ENCODE results near the gene TBK1. TPM values are rescaled to one million over a fixed set of nuclear protein-coding genes. Genes with fewer than 3 reads are reported as not detected.
"Not testable (repeated sequence)": the region's sequence is repeated elsewhere in the genome, so short reads cannot be mapped to it uniquely, and the experiment has no call there.

TBK1 gene
- total RNA-seq, 2 experiments from 2014 or later = 25.4 to 26.0 TPM

DNA sequence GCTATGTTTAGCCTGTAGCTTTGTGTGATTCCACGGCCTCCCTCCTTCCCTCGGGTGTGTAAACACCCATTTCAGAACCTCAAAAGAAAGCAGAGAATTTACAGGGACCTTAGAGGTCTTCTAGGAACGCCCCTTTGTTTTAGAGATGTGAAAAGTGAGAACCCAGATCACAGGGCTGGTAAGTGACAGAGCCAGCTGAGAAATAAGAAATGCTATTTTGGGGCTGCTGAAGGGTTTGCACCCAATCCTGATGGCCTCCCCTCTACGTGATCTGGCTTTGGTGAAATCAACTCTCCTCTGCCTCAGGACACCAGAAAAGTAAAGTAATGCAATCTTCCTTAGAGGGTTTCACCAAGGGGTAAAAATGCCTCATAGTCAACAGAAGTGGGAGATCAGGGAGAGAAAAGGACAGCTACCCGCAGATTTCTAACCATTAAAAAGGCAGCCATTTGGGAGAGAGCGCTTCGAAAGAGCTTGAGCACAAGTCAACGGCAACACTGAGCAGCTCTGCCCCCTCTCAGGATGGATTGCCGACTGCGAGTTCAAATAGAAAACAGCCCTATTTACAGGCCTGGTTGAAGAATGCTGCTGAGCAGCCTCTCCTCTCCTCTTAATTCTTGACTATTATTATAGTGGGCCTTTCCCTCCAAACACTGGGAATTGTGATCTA, 79.9 kb downstream of the TBK1 start:
- POLR2A ChIA-PET = no interaction called here
- CTCF ChIA-PET = interaction anchor here (0.6 kb wide), 1 partner anchor 199 kb away, joined by 3 read pairs; no protein-coding TSS in a partner anchor

DNA sequence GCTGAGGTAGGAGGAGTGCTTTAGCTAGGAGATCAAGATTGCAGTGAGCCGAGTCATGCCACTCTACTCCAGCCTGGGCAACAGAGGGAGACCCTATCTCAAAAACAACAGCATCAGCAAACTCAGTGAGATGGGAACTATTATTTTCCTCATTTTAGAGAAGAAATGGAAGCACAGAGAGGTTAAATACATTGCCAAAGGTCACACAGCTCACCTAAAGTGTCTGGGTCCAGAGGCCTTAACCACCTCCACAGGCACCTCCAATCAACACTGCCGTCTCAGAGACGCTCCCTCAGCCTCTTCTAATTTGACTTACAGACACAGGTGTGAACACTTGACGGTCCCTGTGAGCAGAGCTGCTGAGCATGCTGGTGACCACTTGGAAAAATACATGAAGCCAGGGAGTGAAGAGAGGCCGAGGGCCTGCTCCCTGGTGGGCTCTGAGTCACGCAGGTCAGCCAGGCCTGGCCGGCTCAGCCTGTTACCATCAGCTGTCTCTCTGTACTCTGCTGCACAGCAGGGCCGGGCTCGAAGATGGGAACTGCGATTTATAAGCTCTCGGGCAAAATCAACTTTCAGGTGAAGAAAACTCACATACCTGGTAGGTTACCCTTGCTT, 80.9 kb downstream of the TBK1 start:
- CTCF ChIA-PET = interaction anchor here (1.6 kb wide), 1 partner anchor 16 kb away, joined by 4 read pairs; no protein-coding TSS in a partner anchor
- POLR2A ChIA-PET = no interaction called here

DNA sequence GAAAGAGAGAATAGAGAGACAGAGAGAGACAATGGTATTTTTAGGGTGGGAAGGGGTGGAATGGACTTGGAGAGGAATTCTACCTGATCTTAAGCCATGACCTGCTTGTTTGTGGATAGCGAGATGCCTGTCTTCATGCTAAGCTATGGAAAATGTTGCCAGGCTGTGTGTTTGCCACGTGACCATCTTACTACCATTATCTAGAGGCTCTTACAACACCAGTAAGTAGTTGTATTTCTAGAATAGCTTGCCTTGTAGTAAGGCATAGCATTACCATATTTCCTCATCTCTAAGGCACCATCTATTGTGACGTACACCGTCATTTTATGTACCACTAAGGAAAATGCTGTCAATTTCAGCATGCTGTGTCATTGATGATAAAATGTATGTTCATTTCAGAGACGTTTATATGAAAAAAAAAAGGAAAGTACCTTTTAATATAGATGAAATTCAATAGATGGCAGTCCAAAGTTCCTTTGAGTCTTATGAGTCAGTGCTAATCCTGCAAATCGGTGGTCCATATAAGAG, 82.8 kb downstream of the TBK1 start:
- POLR2A ChIA-PET = interaction anchor here (0.6 kb wide), 1 partner anchor 1839 kb away, joined by 4 read pairs; no protein-coding TSS in a partner anchor
- CTCF ChIA-PET = interaction anchor here (0.7 to 1.6 kb wide), 2 partner anchors 10 to 15 kb away, joined by 3 to 4 read pairs; no protein-coding TSS in a partner anchor

DNA sequence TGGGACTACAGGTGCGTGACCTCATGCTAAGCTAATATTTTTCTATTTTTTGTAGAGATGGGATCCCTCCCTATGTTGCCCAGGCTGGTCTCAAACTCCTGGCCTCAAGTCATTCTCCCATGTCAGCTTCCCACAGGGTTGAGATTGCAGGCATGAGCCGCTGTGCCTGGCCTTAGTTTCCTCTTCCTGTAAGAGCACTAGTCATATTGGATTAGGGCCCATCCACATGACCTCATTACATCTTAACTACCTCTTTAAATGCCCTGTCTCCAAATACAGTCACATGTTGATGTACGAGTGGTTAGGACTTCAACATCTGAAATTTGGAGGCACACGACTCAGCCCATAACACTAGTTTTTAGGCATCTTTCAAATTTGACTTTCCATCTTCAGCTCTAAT, 86.2 kb downstream of the TBK1 start:
- CTCF ChIA-PET = no interaction called here
- POLR2A ChIA-PET = no interaction called here

DNA sequence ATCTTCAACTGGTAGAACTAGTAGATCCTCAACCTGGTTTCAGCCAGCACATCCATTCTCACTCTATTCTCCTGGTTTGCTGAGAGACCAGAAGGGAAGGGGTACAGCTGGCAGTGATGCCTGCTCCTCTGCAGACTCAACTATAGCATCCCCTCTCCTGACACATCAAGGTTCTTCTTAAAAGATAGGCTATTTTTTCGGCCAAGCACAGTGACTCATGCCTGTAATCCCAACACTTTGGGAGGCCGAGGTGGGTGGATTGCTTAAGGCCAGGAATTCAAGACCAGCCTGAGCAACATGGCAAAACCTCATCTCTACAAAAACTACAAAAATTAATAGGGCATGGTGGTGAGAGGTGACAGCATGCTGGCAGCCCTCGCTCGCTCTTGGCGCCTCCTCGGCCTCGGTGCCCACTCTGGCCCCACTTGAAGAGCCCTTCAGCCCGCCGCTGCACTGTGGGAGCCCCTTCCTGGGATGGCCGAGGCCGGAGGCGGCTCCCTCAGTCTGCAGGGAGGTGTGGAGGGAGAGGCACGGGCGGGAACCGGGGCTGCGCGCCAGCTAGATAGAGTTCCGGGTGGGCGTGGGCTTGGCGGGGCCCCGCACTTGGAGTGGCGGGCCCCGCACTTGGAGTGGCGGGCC, 90.6 kb downstream of the TBK1 start:
- POLR2A ChIA-PET, CTCF ChIA-PET: not testable (repeated sequence)

DNA sequence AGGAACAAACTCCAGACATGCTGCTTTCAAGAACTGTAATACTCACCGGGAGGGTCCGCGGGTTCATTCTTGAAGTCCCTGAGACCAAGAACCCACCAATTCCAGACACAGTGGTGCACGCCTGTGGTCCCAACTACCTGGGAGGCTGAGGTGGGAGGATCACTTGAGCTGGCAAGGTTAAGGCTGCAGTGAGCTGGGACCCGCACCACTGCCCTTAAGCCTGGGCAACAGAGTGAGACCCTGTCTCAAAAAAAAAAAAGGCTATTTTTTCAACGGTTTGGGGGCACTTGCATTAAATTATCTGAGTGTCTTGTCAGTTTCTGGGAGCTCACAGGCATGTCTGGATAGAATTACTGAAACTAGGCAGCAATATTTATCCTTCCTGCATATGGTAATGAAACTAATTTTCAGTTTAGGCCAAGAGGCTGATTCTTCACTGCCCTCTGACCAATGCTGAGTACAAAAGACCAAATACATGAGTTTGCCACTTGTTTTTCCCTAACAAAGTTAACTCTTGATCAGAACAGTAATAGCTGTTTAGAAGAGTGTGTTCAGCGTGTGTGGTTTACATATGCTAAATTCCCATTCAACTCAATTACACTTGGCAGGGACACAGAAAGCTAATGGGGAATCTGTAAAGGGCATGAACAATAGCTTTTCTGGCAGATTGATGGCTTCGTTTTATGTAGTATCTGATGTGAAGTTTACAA, 92.6 kb downstream of the TBK1 start:
- CTCF ChIA-PET = interaction anchor here (1.3 to 1.7 kb wide), 2 partner anchors 10 to 153 kb away, joined by 3 to 5 read pairs; no protein-coding TSS in a partner anchor
- POLR2A ChIA-PET = no interaction called here

DNA sequence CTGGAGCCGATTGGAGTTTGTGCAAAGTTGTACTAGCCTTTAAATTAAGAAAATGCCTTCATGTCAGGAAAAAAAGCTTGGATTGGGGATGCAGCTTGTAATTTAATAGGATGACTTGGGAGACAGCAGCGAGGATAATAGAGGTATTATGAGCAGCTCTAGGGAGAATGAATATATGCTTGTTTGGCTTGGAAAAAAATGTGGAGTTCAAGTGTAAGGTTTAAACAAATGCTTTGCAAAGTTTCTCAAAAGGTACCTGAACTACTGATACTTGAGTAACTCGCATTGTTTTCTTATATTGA, 93.1 kb downstream of the TBK1 start:
- ChIA-PET POLR2A (no interaction called here), CTCF (interaction anchor here (1.3 to 1.7 kb wide), 2 partner anchors 11 to 153 kb away, joined by 3 to 5 read pairs; no protein-coding TSS in a partner anchor)

DNA sequence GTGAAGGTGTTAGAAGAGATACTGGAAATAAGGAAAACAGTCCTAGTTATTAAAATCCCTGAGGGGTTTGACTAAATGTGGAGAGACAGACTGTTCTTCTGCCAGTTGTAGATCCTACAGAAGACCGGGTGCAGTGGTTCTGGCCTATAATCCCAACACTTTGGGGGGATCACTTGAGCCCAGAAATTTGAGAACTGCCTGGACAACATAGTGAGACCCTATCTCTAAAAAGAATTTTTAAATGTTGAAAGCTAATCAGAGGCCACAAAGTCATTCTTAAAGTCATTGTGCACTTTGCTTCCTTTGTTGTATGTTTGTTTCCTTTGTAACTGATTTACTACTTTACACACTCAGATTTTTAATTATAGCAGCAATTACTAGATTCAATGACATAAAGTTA, 97.2 kb downstream of the TBK1 start:
- POLR2A ChIA-PET = interaction anchor here (0.5 kb wide), 1 partner anchor 73 kb away, joined by 4 read pairs; no protein-coding TSS in a partner anchor
- CTCF ChIA-PET = interaction anchor here (0.7 to 3.4 kb wide), 24 partner anchors 15 to 210 kb away, joined by 3 to 22 read pairs (median 4); partner anchors contain the start of gene GNS

DNA sequence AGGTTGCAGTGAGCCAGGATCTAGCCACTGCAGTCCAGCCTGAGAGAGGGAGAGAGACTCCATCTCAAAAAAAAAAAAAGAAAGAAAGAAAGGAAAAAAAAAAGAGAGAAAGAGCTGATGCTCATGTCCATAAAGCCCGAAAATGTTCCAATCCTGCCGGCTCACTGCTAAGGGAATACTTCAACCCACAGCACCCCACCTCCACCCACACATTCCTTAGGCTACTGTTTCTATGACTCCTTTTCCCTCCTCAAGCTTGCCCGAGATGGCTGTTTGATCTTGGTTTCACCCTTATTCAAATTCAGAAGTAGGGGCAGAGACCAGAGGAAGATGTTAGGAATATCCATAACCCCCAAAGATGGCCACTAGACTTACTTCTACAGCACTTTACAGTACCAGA, 98.8 kb downstream of the TBK1 start:
- POLR2A ChIA-PET = no interaction called here

DNA sequence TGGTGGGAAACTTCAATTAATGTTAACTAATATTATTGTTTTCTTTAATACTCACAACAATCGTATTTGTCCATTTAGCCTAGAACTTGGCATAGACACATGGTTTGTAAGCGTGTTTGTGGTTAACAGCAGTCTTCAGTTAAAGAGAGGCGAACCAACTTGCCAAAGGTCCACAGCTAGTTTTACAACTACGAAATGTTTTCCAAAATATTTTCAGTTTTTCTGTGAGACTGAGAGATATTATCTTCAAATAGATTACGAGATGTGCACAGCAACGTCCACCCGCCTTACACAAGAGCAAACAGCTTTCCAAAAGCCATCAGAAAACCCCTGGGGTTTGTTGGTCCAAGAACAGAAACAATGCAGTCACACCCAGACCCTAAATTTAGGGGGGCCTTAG, 99.8 kb downstream of the TBK1 start:
- ChIA-PET CTCF (interaction anchor here (1.2 kb wide), 1 partner anchor 146 kb away, joined by 4 read pairs; no protein-coding TSS in a partner anchor), POLR2A (no interaction called here)

More for the DNA sequence above, 98.8 kb downstream of the TBK1 start:
- CTCF ChIA-PET = interaction anchor here (1.7 to 3.4 kb wide), 2 partner anchors 146 to 147 kb away, joined by 8 to 22 read pairs; no protein-coding TSS in a partner anchor

Other genes with a start within 250 kb of the TBK1 start
- gene KICS2, start 229.8 kb upstream of the TBK1 start, total RNA-seq = 10 to 100 TPM; 12.1 to 13.4 TPM
- not detected for gene C12orf56, start 61.4 kb upstream of the TBK1 start, total RNA-seq
- 100 to 1,000 TPM; 163 to 174 TPM for gene XPOT, start 47.7 kb upstream of the TBK1 start, total RNA-seq
- 10 to 100 TPM; 47.8 to 54.8 TPM for gene RASSF3, start 158.4 kb downstream of the TBK1 start, total RNA-seq

Measured in activated CD8-positive, alpha-beta memory T cell treated with anti-CD3 and anti-CD28 coated beads for 36 hours (primary cell).